ENCODE results near the gene PDXP. TPM values are rescaled to one million over a fixed set of nuclear protein-coding genes. Genes with fewer than 3 reads are reported as not detected.

Gene PDXP
- total and polyA plus RNA-seq, 2 of the 4 experiments (the other 2 are of a cell fraction) = 5.4 to 24.1 TPM

GRCh38 chr22:37672920-37673455 lies 14.5 kb downstream of the PDXP start:
- H3K14ac ChIP-seq (replicated peaks; ENCODE audit: low read depth, low read length) = no peak overlapping the region
- no peak overlapping the region for H3K4me2 ChIP-seq (ENCODE audit: low read depth, low read length)
- peak overlapping the region; percentile 11 for H2AK9ac ChIP-seq (replicated peaks; ENCODE audit: low read depth, low read length, poor library complexity)
- H4K91ac ChIP-seq (ENCODE audit: insufficient read depth, low read depth, low read length) = no peak overlapping the region
- H3K27ac ChIP-seq (ENCODE audit: insufficient read depth, low read length) = no peak overlapping the region
- no peaks in the 10 kb centered on the region for H3K27me3 ChIP-seq (ENCODE audit: control insufficient read depth, insufficient read depth, low read length)
- H2BK120ac ChIP-seq (ENCODE audit: low read depth, low read length) = peak overlapping the region; percentile 28
- no TSS peak for BruUV-seq (replicated peaks)
- no peak overlapping the region for H2BK20ac ChIP-seq (ENCODE audit: low read depth, low read length)
- peak overlapping the region; percentile 84 for H2AK5ac ChIP-seq (ENCODE audit: low read depth, low read length)
- 90% methylated on average over 7 of the region's 11 CpGs; no CpG with 5 or more reads in 1 of the 2 experiments for WGBS, 2 experiments (ENCODE audit: extremely low coverage in 2 of 2, insufficient read length in 1 of 2)
- H3K79me1 ChIP-seq (ENCODE audit: low read depth in 1 of 2, low read length in 2 of 2) = peaks cover 11 to 65% of the 10 kb centered on the region in 2 experiments; a peak in 3 of 4 replicates
- no peak overlapping the region for H2BK5ac ChIP-seq (ENCODE audit: low read depth, low read length, poor library complexity, severe bottlenecking)
- no peak for TF ChIP-seq CEBPB (IDR thresholded peaks at IDR 0.05; ENCODE audit: low read depth, low read length)
- TF ChIP-seq FOS (IDR thresholded peaks at IDR 0.05; ENCODE audit: low read depth, low read length) = no peak
- no peak for TF ChIP-seq RFX5 (IDR thresholded peaks at IDR 0.05; ENCODE audit: low read depth, low read length)
- no peak for TF ChIP-seq NFE2L2 (IDR thresholded peaks at IDR 0.05; ENCODE audit: low read depth, low read length)
- TF ChIP-seq POLR2A (IDR thresholded peaks at IDR 0.05; ENCODE audit: low read depth, low read length) = no peak
- TF ChIP-seq, protein P1, sequence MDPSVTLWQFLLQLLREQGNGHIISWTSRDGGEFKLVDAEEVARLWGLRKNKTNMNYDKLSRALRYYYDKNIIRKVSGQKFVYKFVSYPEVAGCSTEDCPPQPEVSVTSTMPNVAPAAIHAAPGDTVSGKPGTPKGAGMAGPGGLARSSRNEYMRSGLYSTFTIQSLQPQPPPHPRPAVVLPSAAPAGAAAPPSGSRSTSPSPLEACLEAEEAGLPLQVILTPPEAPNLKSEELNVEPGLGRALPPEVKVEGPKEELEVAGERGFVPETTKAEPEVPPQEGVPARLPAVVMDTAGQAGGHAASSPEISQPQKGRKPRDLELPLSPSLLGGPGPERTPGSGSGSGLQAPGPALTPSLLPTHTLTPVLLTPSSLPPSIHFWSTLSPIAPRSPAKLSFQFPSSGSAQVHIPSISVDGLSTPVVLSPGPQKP (IDR thresholded peaks at IDR 0.05; ENCODE audit: borderline replicate concordance, low read depth, low read length) = no peak
- TF ChIP-seq, protein P2, sequence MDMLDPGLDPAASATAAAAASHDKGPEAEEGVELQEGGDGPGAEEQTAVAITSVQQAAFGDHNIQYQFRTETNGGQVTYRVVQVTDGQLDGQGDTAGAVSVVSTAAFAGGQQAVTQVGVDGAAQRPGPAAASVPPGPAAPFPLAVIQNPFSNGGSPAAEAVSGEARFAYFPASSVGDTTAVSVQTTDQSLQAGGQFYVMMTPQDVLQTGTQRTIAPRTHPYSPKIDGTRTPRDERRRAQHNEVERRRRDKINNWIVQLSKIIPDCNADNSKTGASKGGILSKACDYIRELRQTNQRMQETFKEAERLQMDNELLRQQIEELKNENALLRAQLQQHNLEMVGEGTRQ (IDR thresholded peaks at IDR 0.05; ENCODE audit: low read depth, low read length) = no peak
- no peak for TF ChIP-seq RCOR1 (IDR thresholded peaks at IDR 0.05; ENCODE audit: insufficient replicate concordance, low read length)
- TF ChIP-seq SMC3 (IDR thresholded peaks at IDR 0.05; ENCODE audit: low read depth, low read length) = no peak
- TF ChIP-seq MAZ (IDR thresholded peaks at IDR 0.05; ENCODE audit: borderline replicate concordance, low read depth, low read length) = no peak
- TF ChIP-seq, protein P3, sequence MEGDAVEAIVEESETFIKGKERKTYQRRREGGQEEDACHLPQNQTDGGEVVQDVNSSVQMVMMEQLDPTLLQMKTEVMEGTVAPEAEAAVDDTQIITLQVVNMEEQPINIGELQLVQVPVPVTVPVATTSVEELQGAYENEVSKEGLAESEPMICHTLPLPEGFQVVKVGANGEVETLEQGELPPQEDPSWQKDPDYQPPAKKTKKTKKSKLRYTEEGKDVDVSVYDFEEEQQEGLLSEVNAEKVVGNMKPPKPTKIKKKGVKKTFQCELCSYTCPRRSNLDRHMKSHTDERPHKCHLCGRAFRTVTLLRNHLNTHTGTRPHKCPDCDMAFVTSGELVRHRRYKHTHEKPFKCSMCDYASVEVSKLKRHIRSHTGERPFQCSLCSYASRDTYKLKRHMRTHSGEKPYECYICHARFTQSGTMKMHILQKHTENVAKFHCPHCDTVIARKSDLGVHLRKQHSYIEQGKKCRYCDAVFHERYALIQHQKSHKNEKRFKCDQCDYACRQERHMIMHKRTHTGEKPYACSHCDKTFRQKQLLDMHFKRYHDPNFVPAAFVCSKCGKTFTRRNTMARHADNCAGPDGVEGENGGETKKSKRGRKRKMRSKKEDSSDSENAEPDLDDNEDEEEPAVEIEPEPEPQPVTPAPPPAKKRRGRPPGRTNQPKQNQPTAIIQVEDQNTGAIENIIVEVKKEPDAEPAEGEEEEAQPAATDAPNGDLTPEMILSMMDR (conservative IDR thresholded peaks at IDR 0.05; ENCODE audit: low read depth, low read length) = no peak
- no peak for TF ChIP-seq MAFK (IDR thresholded peaks at IDR 0.05; ENCODE audit: low read depth, low read length)
- TF ChIP-seq RAD21 (IDR thresholded peaks at IDR 0.05; ENCODE audit: low read length) = no peak
- no peak for TF ChIP-seq CHD1 (IDR thresholded peaks at IDR 0.05; ENCODE audit: low read depth, low read length)
- no peak for TF ChIP-seq BHLHE40 (IDR thresholded peaks at IDR 0.05; ENCODE audit: low read depth, low read length)
- no peak for TF ChIP-seq MXI1 (IDR thresholded peaks at IDR 0.05; ENCODE audit: borderline replicate concordance, low read depth, low read length)
- POLR2A ChIA-PET (ENCODE audit: unreplicated experiment) = no interaction called here
- H2BK15ac ChIP-seq (ENCODE audit: low read depth, low read length) = no peak overlapping the region
- H3K9me3 ChIP-seq (ENCODE audit: control insufficient read depth, insufficient read depth, low read length) = no peaks in the 10 kb centered on the region
- H3K9me1 ChIP-seq (ENCODE audit: insufficient read depth, low read length) = no peaks in the 10 kb centered on the region; the same call in 1 of the 2 replicates
- peaks cover 31% of the 10 kb centered on the region for H4K20me1 ChIP-seq (ENCODE audit: insufficient read depth, low read length)
- peak overlapping the region; percentile 40; the same call in 1 of the 2 replicates for H3K4ac ChIP-seq (ENCODE audit: low read depth, low read length)
- DNase-seq = no peak
- dilution Hi-C loops (cut with HindIII; ENCODE audit: low sequenced_read_pairs, unreplicated experiment) = no loop called here
- H3K4me3 ChIP-seq (ENCODE audit: insufficient read depth, low read depth, low read length) = no peak overlapping the region
- no peak overlapping the region for H3K56ac ChIP-seq (ENCODE audit: extremely low read depth, insufficient read depth, low read length)
- intact Hi-C loops (cut with micrococcal nuclease) = no loop called here
- H3K4me1 ChIP-seq (ENCODE audit: control insufficient read depth, insufficient read depth, low read length) = peaks cover 8% of the 10 kb centered on the region
- no peak overlapping the region for H4K5ac ChIP-seq (ENCODE audit: low read depth, low read length)
- H4K8ac ChIP-seq (ENCODE audit: low read depth in 2 of 2, low read length in 2 of 2) = no peak overlapping the region
- H2AFZ ChIP-seq (replicated peaks; ENCODE audit: low read length, poor library complexity) = no peak overlapping the region
- no peak overlapping the region for H3K18ac ChIP-seq (ENCODE audit: low read depth, low read length)
- no peak for ATAC-seq (ENCODE audit: low read depth)
- H3K36me3 ChIP-seq (ENCODE audit: control insufficient read depth, insufficient read depth, low read length) = peaks cover 13% of the 10 kb centered on the region
- no peak overlapping the region for H3K9ac ChIP-seq (ENCODE audit: low read depth, low read length)
- H3K23ac ChIP-seq (ENCODE audit: low read depth, low read length) = no peak overlapping the region
- CTCF ChIA-PET = no interaction called here
- in situ Hi-C loops (cut with MboI; ENCODE audit: low sequenced_read_pairs) = no loop called here
